Measurements from ENCODE around the gene ARSG. TPM values are rescaled to one million over a fixed set of nuclear protein-coding genes. Genes with fewer than 3 reads are reported as not detected.

The ARSG gene
- total and polyA plus RNA-seq, 2 of the 13 experiments (the other 11 are each of a cell fraction or from before 2014, with no cell fraction given), result 3.7 to 15.2 TPM

GRCh38 chr17:68379692-68380677 is 88.7 kb downstream of the ARSG start (continued):
- TF ChIP-seq CEBPB (IDR thresholded peaks at IDR 0.05; ENCODE audit: borderline replicate concordance, low read depth, low read length), result no peak
- no peak for TF ChIP-seq FOXO4 (CRISPR knock-in tag; conservative IDR thresholded peaks at IDR 0.05)
- TF ChIP-seq TBX2 (CRISPR knock-in tag; IDR thresholded peaks at IDR 0.05; ENCODE audit: borderline replicate concordance), result peak; percentile 60; the same call in 1 of the 2 replicates
- no peak for TF ChIP-seq ZNF572 (CRISPR knock-in tag; IDR thresholded peaks at IDR 0.05)
- no peak for TF ChIP-seq ATF3 (CRISPR knock-in tag; IDR thresholded peaks at IDR 0.05)
- no peak for TF ChIP-seq CREBL2 (CRISPR knock-in tag; IDR thresholded peaks at IDR 0.05; ENCODE audit: borderline replicate concordance)
- peak in 1 of 2 experiments; percentile 64; a peak in 2 of 4 replicates for TF ChIP-seq KLF16 (CRISPR knock-in tag; IDR thresholded peaks at IDR 0.05)
- no peak for TF ChIP-seq KIAA2018 (CRISPR knock-in tag; IDR thresholded peaks at IDR 0.05; ENCODE audit: borderline replicate concordance)
- no peak for TF ChIP-seq RBM39 (IDR thresholded peaks at IDR 0.05; ENCODE audit: low read depth, low read length, poor library complexity, severe bottlenecking)
- peak; percentile 53; the same call in 1 of the 2 replicates for TF ChIP-seq ZBTB20 (CRISPR knock-in tag; IDR thresholded peaks at IDR 0.05; ENCODE audit: borderline replicate concordance, low read depth)
- no peak for TF ChIP-seq ZNF720 (CRISPR knock-in tag; IDR thresholded peaks at IDR 0.05)
- TF ChIP-seq ZNF749 (CRISPR knock-in tag; IDR thresholded peaks at IDR 0.05; ENCODE audit: borderline replicate concordance), result no peak
- peak; percentile 28; the same call in 1 of the 2 replicates for TF ChIP-seq ZNF335 (CRISPR knock-in tag; IDR thresholded peaks at IDR 0.05)
- 0 out of 2 replicates have a peak, but pooled peaks have one; percentile 34 for TF ChIP-seq ZNF607 (CRISPR knock-in tag; IDR thresholded peaks at IDR 0.05; ENCODE audit: borderline replicate concordance)
- TF ChIP-seq JDP2 (CRISPR knock-in tag; IDR thresholded peaks at IDR 0.05; ENCODE audit: borderline replicate concordance), result no peak
- TF ChIP-seq TCF12 (IDR thresholded peaks at IDR 0.05), result no peak
- 0 out of 2 replicates have a peak, but pooled peaks have one; percentile 44 for TF ChIP-seq TCF12 (CRISPR knock-in tag; IDR thresholded peaks at IDR 0.05)
- TF ChIP-seq GPN1 (CRISPR knock-in tag; IDR thresholded peaks at IDR 0.05; ENCODE audit: borderline replicate concordance), result no peak
